Cardiac fibroblast (primary cell): ENCODE measurements around the gene NFIX.

Source experiments
- DNase-seq, 2 donors: peaks; one replicate each; pipeline versions ENCODE4 v3.0.0 to v3.0.0-alpha.2; 2010; ENCODE audit warnings: low read depth in 2 of 2
- H3K4me3 ChIP-seq, 2 donors: replicated peaks in 1 of 2; 1 replicate in 1 of 2; 2 replicates in 1 of 2; pipeline ENCODE4 v1.5.1; 2011; ENCODE audit warnings: low read depth in 2 of 2, low read length in 2 of 2, mild to moderate bottlenecking in 2 of 2, moderate library complexity in 1 of 2
- TF ChIP-seq, protein P1 (sequence below): IDR thresholded peaks from one replicate; pipeline ENCODE4 v1.5.1; 2011; ENCODE audit warnings: low read depth, mild to moderate bottlenecking, low read length, inconsistent platforms

Gene NFIX

DNA sequence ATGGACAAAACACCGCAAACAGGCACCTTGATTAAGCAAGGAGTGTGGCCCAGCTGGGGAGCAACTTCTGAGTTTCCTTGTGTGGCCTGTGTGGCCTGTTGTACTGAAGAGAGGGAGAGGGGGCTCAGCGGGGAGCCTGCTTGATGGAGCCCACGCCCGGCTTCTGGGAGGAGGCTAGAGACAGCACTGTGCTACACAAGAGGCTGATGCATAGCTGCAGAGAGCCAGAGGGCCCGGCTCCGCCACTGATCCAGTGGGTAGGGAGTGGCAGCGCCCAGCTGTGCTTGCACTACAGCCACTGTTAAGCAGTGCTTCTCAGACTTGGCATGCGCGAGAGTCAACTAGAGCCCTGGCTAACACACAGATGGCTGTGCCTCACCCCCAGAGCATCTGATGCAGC is 88.4 kb downstream of the NFIX start:
- TF ChIP-seq, protein P1, sequence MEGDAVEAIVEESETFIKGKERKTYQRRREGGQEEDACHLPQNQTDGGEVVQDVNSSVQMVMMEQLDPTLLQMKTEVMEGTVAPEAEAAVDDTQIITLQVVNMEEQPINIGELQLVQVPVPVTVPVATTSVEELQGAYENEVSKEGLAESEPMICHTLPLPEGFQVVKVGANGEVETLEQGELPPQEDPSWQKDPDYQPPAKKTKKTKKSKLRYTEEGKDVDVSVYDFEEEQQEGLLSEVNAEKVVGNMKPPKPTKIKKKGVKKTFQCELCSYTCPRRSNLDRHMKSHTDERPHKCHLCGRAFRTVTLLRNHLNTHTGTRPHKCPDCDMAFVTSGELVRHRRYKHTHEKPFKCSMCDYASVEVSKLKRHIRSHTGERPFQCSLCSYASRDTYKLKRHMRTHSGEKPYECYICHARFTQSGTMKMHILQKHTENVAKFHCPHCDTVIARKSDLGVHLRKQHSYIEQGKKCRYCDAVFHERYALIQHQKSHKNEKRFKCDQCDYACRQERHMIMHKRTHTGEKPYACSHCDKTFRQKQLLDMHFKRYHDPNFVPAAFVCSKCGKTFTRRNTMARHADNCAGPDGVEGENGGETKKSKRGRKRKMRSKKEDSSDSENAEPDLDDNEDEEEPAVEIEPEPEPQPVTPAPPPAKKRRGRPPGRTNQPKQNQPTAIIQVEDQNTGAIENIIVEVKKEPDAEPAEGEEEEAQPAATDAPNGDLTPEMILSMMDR: no peak
- no peak overlapping the region for H3K4me3 ChIP-seq
- DNase-seq: no peak

DNA sequence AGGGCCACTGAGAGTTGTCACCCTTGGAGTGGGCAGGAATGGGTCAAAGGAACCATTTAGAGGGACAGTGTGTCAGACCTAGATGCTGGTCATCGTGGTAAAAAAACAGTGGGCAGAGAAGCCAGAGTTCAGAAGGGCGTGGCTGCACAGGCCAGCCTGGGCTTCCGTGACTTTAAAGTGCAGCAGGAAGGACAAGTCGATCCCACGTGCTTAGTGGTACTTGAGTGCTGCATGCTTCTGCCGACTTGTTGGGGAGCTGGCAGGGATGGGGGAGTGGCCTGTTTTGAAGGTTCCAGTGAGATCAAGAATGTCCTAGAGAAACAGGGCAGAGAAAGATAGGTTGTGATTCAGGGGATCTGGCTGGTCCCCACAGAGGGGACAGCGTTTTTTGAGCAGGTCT is 90.4 kb downstream of the NFIX start:
- DNase-seq: no peak
- H3K4me3 ChIP-seq: no peak overlapping the region
- TF ChIP-seq, protein P1: no peak

DNA sequence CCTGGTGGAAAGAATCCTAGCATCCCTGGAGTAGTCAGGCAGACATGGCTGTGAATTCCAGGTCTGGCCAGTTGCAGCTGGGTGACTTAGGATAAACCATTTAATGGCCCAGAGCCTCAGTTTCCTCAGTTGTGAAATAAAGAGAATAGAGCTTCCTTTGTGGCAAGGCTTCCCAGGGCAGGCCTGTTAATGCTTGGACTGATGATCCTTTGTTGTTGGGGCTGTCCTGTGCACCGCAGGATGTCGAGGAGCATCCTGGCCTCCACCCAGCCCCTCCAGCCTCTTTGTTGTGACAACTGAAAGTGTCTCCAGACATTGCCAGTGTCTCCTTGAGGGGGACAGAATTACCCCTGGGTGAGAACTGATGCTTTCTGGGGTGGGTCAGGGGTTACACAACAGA is 91.1 kb downstream of the NFIX start:
- TF ChIP-seq, protein P1: no peak
- H3K4me3 ChIP-seq: no peak overlapping the region
- DNase-seq: no peak

DNA sequence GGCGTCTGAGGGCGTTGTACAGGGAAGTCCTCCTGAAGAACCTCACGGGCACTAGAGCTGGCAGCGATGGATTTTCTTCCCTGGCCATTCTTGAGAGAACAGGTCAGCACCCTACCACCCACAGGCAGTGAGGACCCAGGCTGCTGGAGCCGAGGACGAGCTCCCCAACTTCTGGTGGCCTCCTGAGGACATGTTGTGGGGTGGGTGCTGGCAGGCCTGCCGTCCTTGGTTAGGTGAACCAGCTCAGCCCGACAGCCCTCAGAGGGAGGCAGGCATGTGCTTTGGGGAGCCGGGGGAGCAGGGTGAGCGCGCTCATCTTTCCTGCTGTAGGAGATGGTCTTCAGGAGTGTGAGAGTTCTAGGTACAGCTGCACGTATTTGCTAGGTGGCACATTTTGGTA is 92.0 kb downstream of the NFIX start:
- no peak for DNase-seq
- TF ChIP-seq, protein P1: no peak
- no peak overlapping the region for H3K4me3 ChIP-seq

DNA sequence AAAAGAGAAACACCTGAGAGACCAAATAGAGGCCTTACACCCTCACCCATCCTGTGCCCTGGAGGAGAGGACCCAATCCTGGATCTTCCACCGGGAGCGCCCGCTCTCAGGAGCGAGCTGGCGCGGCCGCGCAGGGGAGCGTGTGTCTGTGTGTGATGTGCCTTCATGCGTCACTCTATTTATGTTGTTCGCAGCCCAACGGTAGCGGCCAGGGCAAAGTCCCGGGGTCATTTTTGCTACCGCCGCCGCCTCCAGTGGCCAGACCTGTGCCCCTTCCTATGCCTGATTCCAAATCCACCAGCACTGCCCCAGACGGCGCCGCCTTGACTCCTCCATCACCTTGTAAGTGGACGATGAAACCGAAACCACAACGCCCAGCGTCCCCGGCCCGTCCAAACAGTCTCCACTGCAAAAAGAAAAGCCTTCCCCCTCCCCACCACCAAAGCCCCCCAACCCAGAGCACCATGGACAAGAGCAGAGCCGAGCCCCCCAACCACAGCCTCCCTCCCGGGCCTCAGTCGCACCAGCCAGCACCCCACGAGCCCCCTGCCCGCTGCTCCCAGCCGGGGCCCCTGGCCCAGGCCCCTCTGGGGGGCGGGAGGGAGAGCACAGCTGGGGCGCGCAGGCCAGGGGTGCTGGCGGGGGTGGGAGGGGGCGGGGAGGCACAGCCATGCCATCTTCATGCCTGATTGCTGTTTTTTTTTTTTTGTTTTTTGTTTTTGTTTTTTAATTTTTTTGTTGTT is 92.7 kb downstream of the NFIX start:
- TF ChIP-seq, protein P1: no peak
- H3K4me3 ChIP-seq: no peak overlapping the region
- DNase-seq: no peak

DNA sequence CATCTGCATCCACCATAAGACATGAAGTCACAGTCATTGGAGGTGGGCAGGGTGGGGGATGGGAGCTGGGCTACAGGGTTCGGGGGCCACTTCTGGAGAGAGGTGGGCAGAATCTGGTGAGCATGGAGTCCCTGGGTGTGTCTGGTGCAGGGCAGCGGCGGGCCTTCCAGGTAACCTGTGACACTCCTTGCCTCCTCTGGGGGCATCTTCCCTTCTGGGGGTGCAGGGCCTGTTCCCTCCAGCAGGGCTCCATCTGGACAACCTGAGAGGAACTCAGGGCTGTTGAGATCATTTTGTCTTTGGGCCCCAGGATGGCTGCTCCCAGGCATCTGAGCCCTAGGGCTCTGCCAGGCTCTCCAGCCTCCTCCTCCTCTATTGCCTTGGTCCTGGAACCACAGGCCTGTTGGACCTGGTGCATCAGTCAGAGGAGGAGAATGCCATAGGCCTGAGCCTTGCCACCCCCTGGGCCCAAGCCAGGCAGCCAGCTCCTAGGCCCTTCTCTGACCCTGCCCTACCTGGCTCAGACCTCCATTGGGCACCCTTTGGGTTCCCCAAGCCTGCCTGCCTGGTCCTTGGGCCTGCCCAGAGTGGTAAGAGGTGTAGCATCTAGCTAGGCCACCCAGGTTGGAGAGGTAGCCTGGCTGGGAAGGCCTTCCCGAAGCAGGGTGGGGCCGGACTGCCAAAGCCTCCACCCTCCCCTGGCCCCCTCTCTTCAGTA is 94.0 kb downstream of the NFIX start:
- DNase-seq: no peak
- TF ChIP-seq, protein P1: peak; percentile 43
- no peak overlapping the region for H3K4me3 ChIP-seq
